TTC549 (cell line): Measurements from ENCODE around the gene TBX5.

Experiments
- FAIRE-seq: peaks from 2 replicates; lab custom pipeline; 2012; peaks lifted over from hg19 to GRCh38; lab: Jason Lieb, UNC

TBX5 gene

GRCh38 chr12:114318984-114319383 is 87.0 kb downstream of the TBX5 start:
- no peak for FAIRE-seq

GRCh38 chr12:114316076-114316475 is 89.9 kb downstream of the TBX5 start:
- FAIRE-seq, result no peak

- FAIRE-seq, result no peak
Observed at GRCh38 chr12:114314974-114315720, 90.8 kb downstream of the TBX5 start.

GRCh38 chr12:114314403-114314802 is 91.5 kb downstream of the TBX5 start:
- no peak for FAIRE-seq

GRCh38 chr12:114313910-114314309 is 92.0 kb downstream of the TBX5 start:
- FAIRE-seq, result no peak

GRCh38 chr12:114311974-114312373 is 94.0 kb downstream of the TBX5 start:
- no peak for FAIRE-seq

- no peak for FAIRE-seq
Observed at GRCh38 chr12:114306646-114307045, 99.3 kb downstream of the TBX5 start.

GRCh38 chr12:114305446-114305845 is 100.5 kb downstream of the TBX5 start:
- no peak for FAIRE-seq
